GM18499 (cell line): ENCODE measurements around the gene PLAGL2.
A peak's percentile ranks its signal among the peaks of the same experiment; 100 is the strongest.
"Not testable (repeated sequence)": the region's sequence is repeated elsewhere in the genome, so short reads cannot be mapped to it uniquely, and the experiment has no call there.

ENCODE experiments used
- ATAC-seq: cut with Tn5 transposase; IDR thresholded peaks from one replicate; pipeline ENCODE4 v1.9.1; 2021; ENCODE audit warnings: moderate number of reproducible peaks; ENCODE audit not compliant: insufficient read depth, unreplicated experiment

Gene PLAGL2, protein sequence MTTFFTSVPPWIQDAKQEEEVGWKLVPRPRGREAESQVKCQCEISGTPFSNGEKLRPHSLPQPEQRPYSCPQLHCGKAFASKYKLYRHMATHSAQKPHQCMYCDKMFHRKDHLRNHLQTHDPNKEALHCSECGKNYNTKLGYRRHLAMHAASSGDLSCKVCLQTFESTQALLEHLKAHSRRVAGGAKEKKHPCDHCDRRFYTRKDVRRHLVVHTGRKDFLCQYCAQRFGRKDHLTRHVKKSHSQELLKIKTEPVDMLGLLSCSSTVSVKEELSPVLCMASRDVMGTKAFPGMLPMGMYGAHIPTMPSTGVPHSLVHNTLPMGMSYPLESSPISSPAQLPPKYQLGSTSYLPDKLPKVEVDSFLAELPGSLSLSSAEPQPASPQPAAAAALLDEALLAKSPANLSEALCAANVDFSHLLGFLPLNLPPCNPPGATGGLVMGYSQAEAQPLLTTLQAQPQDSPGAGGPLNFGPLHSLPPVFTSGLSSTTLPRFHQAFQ

DNA sequence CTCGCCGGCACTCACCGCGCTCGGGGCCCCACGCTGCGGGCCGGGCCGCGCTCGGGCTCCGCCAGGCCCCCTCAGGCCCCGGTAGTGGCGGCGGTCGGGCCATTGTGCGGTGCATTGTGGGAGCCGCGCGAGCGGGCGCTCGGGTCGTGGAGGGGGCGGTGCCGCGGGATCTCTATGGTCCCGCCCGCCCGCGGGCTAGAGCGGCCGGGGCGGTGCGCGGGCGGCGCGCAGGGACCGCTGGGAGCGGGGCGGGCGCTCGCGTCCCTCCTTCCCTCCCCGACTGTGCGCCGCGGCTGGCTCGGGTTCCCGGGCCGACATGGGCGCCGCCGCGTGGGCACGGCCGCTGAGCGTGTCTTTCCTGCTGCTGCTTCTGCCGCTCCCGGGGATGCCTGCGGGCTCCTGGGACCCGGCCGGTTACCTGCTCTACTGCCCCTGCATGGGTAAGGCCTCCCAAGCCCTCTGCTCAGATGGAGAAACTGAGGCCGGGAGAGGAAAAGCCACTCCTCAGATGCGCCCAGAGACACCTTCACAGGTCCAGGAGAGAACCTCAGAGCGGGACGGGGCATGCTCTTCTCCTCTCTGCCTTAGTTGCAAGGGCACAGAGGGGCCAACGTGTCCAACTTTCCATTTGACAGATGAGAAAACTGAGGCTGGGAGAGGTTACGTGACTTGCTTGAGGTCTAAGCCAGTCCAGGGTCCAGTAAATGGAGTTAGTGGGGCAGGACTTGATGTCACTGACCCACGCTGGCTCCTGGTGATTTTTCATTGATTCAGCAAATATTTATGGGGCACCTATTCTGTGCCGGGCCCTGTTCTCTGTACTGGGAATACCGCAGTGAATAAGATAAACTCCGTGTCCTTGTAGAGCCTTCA lies at the start of gene PLAGL2, which contains the start of gene POFUT1:
Gene PLAGL2, minus strand, starts transcription at position 118 of the 873 bp plus-strand sequence. CDS start 5,565 bp downstream, outside the sequence.
Gene POFUT1, plus strand, starts transcription at position 255 of the 873 bp plus-strand sequence. Its CDS starts 62 bp downstream, at position 317.
- ATAC-seq: peak; percentile 51

DNA sequence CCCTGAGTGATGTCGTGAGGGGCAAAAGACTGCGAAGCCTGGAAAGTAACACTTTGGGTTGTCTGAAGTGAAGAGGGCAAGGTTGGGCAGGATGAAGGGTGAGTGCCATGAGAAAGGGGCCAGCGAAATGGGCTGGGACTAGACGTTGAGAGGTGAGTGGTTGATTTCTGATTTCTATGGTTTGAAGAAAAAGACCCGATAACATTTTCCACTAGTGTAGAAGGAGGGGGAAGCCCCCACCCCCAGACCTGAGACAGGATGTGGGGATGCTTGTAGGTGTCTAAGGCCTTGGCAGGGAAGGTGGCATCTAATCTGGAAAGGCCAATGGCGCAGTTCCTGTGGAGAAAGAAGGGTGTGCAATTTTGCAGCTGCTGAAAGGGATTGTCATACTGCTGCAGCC lies 44.6 kb upstream of the PLAGL2 start:
- ATAC-seq: no peak

DNA sequence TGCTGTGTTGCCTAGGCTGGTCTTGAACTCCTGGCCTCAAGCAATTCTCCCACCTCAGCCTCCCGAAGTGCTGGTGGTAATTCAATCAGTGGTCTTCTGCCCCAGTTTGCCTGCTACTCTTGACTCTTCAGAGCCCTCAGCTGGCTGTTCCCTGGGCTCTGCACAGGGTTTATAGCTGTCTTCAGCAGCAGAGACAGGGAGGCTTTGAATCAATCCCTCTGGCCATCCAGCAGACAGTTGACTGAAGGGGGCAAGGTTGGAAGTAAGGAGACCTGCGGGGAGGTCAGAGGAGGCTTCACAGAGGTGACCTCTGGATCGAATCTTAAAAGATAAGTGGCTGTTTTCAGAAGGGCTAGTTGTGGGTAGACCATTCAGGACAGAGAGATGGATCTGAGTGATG lies 43.9 kb upstream of the PLAGL2 start:
- no peak for ATAC-seq

DNA sequence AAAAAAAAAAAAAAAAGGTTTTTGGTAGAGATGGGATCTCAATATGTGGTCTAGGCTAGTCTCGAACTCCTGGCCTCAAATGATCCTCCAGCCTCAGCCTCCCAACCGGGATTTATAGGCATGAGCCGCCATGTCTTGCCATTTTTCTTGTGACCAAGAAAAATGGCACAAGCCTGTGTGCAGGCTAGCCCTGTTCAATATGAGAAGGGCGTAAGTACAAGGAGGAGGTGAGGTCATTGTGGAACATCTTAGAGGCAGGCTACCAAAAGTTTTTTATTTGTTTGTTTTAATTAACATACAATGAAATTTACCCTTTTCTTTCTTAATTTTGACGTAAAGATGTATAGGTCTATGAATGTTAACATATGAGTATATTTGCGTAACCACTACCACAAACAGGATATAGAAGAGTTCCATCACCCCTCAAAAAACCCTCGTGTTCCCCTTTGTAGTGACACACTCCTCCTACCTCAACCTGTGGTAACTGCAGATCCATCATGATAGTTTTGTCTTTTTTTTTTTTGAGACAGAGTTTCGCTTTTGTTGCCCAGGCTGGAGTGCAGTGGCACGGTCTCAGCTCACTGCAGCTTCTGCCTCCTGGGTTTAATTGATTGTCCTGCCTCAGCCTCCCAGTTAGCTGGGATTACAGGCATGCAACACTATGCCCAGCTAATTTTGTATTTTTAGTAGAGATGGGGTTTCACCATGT lies 41.6 kb upstream of the PLAGL2 start:
- no peak for ATAC-seq

DNA sequence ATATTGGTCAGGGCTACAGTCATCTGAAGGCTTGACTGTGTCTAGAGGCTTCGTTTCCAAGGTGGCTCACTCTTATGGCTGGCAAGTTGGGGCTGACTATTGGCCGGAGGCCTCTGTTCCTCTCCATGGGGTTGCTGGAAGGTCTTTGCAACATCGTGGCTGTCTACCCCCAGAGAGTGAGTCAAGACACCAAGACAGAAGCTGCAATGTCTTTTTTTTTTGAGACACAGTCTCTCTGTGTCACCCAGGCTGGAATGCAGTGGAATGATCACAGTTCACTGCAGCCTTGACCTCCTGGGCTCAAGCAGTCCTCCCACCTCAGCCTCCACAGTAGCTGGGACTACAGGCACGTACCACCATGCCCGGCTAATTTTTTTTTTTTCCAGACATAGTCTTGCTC lies 40.5 kb upstream of the PLAGL2 start:
- no peak for ATAC-seq

DNA sequence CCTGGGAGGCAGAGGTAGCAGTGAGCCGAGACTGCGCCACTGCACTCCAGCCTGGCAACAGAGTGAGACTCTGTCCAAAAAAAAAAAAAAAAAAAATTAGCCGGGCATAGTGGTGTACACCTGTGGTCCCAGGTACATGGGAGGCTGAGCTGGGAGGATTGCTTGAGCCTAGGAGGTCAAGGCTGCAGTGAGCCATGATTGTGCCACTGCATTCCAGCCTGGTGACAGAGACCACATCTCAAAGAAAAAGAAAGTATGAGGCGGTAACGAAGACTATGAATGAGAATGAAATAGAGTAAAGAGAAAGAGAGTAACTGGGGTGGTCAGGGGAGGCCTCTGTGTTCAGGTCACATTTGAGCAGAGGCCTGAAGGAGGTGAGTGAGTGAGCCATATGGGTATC lies 38.7 kb upstream of the PLAGL2 start:
- ATAC-seq: not testable (repeated sequence)

DNA sequence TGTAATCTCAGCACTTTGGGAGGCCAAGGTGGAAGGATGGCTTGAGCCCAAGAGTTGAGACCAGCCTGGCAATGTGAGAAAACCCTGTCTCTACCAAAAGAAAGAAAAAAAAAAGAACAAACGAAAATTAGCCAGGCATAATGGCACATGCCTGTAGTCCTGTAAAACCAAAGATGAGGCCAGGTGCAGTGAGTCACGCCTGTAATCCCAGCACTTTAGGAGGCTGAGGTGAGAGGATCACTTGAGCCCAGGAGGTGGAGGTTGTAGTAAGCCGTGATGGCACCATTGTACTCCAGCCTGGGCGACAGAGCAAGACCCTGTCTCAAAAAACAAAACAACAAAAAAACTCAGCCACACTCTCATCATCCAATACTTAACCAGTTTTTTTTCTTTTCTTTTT lies 37.4 kb upstream of the PLAGL2 start:
- ATAC-seq: no peak

DNA sequence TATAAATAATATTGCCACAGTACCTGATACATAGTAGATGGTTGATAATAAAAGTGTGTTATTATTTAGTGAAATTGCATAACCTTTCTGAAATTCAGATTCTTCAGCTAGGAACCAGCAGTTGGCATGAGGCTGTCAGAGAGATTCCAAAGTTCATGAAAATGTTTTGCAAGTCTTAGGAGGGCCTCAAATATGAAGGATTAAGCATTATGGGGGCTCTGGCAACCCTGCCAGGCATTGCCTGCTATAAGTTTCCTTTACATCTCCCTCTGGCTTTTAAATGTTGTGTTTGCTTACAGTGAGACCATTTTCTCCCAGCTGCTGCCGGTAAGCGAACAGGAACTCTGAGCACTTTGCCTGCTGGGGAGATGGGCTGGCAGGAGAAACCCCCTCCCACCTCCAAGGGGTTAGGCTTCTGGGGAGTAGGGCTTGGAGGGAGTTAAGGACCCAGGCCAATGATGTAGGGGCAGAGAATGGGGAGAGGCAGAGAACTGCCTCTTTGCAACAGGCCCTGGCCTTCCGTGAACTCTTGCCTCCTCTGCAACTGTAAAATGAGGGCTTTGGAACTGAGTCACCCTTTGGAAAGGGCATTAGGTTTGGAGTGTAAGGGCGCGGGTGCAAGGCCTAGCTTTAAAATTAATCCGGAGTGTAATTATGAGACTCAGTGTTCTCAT lies 36.7 kb upstream of the PLAGL2 start:
- ATAC-seq: no peak

DNA sequence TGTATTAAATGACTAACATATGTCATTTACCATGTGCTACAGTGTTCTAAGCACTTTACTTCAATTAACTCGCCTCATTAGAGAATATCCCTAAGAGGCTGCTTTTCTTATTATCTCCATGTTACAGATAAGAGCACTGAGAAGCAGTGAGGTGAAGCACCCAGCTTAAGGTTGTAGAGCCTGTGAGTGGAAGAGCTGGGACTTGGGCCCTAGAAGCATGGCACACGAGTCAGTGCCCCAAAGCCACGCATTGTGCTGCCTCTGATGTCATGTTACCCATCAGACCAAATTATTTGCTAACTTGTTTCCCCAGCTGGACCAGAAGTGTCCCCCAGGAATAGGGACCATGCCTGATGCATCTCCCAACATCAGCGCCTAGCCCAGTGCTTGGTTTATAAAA lies 34.3 kb upstream of the PLAGL2 start:
- ATAC-seq: no peak

DNA sequence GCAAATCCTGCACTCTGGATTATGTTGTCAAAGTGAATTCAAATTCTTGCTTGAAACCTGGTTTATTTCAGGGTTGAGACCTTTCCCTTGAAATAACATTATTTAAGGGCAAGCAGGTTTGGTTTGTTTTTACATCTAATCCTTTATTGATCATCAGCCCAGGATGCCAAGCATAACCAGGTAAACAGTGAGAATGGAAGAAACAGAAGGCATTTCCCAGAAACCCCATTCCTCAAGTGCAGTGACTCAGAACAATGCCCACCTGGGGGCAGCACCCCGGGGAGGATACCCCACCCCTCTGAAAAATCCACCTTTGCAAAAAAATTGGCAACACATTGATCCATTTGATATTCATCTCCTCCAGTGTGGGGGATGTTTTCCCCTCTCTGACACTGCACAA lies 32.7 kb upstream of the PLAGL2 start:
- ATAC-seq: no peak

DNA sequence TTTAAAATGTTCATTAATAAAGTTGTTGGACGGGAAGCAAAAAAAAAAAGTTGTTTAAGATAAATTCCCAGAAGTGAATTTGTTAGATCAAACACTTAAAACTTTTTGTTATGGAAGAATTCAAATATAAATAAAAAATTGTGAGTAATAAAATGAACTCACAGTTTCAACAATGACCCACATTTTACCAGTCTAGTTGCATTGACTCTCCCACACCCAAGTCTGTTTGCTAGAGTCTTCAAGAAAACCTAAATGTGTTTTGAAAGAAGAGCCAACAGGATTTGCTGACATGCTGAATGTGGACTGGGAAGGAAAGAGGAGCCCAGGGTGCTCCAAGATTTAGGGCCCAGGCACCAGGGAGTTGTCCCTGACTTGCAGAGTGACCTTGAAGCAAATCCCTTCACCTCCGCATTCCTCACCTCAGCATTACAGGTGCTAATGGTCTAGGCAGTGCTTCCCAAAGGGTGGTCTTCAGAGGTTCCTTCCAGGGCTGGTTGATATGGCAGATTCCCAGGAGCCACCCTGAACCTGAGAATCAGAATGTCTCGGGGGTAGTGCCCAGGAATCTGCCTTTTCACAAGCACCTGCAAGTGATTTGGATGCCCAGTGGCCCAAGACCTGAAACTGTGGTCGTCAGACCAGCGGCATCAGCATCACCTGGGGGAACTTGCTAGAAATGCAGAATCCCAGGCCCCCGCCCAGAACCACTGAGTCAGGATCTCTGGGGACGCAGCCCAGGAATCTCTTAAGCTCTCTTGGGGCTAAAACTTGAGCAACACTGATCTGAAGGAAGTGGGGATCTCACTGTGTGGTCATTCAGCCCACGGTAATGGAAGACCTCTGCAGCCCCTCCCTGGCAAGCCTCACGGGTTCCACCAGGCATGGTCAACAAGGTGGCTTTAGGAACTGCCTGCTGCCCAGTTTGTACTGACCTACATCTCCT lies 31.2 kb upstream of the PLAGL2 start:
- ATAC-seq: no peak

DNA sequence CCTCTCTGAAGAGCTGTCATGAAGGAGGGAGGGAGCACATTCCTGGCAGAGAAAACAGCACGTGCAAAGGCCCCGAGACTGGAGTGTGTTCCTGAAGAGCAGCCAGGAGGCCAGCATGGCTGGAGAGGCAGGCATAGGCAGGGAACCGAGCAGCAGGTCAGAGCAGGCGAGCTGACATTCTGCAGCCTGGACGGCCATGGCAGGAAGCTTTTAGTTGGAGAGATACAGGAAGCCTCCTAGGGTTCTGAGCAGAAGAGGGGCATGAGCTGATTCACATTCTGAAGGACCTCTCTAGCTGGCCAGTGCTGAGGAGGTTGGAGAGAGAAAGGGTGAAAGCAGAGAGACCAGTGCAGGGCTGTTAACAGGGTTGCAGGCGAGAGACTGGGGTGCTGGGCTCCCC lies 29.9 kb upstream of the PLAGL2 start:
- ATAC-seq: no peak

DNA sequence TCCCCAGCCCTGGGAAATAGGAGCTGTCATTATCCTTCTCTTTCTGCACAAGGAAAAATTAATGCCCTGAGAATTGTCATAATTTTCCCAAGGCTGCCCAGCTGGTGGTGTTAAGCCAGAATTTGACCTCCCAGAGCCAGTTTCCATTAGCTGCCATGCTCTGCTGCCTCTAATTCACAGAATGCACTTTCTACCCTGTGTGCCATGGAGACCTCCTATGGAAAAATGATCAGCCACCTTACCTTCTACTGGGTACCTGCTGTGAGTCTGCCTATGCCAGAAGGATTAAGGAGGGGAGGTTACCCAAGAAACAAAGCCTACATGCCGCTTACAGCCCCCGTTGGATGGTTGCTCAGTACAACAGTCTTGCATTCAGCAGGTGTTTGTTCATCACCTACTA lies 29.3 kb upstream of the PLAGL2 start:
- no peak for ATAC-seq

DNA sequence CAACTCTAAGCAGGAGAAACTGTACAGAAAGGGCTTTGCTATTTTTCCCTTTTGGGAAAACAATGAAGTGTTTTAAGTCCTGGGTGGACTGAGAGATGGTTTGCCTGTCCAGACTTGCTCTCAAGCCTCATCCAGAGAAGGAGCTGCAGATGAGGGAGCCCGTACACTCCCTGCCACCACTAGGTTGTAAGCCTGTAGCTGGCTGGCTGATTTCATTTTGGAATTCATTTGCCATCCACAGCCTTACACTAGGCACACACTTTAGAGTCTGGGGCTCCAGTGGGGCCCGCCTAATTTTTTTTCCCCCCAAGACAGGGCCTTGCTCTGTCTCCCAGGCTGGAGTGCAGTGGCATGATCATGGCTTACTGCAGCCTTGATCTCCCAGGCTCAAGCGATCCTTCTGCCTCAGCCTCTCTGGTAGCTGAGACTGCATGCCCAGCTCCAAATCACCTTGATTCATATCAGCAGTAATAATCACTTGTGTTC lies 28.5 kb upstream of the PLAGL2 start:
- no peak for ATAC-seq

DNA sequence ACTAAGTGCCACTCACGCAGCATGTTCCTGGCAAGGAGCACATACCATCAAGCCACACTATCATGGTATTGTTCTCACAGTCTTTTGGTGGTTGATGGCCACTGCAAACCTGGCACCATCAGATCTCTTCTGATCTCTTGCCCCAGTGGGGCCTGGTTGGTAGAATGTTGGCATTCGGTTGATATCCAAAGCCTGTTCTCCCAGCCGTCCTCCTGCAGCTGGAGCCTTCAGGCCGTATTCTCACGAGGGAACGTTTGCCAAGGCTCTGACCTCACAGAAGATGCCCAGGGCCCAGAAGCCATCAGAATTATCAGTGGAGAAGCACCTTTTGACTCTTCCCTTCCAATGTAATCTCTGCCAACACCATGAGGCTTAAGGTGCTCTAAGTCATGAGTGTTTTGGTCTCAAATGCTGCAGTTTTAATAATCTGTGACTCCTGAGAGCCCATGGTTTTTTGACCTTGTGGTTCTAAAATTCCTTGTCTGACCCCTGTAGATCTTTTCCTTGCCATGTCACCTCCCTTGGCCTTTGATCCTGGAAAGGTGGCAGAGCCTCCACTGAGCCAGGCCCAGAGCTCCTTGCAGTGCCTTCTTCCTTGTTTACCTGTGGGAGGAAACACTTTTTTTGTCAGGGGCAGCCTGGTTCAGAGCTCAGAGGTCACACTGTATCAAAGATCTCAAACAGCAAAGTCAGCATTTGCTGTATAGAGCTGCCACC lies 27.9 kb upstream of the PLAGL2 start:
- ATAC-seq: no peak

DNA sequence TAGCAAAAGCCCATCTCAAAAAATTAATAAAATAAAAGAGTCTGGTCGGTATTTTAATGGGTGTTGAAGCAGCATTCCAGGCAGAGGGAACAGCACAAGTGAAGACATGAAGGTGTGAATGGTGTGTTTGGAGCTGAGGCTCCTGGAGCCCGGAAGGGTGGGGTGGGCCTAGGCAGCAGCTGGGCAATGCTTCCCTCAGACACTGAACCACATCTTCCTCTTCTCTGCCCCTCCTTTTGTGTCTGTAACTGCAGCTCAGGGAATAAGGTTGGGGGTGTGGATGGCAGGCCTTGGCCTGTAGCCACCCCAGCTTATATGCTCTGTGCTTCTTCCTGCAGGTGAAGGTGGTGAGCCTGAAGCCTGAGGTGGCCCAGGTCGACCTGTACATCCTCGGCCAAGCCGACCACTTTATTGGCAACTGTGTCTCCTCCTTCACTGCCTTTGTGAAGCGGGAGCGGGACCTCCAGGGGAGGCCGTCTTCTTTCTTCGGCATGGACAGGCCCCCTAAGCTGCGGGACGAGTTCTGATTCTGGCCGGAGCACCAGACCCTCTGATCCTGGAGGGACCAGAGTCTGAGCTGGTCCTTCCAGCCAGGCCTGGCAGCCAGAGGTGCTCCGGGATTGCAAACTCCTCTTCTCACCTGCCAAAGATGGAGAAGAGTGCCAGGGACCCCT lies 26.7 kb upstream of the PLAGL2 start:
- no peak for ATAC-seq

DNA sequence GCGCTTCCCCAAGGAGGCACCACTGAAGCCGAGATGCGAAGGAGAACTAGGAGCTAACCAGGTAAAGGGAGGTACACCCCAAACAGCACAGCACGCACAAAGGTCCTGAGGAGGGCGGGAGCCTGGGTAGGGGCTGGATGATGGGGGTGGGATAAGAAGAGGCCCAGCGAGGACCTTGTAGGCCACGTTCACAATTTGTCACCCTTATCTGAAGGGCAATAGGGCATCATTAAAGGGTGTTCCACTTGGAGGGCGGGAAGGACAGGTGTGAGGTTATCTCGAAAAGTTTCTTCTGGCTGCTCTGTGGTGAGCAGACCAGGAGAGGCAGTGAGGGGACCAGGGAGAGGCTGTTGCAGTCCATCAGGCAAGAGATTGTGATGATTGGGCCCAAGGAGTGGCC lies 25.7 kb upstream of the PLAGL2 start:
- no peak for ATAC-seq
